GM12864 (cell line): ENCODE data around the gene CFAP206.

Experiments used
- DNase-seq: peaks from one replicate; pipeline ENCODE4 v3.0.0-alpha.2; 2011; ENCODE audit warnings: low read depth
- H3K4me3 ChIP-seq: 2 replicates; pipeline ENCODE4 v1.5.1; 2011; ENCODE audit warnings: mild to moderate bottlenecking, low read depth, low read length, control low read depth
- CTCF ChIP-seq: IDR thresholded peaks from 2 replicates; pipeline ENCODE4 v1.5.1; 2011; ENCODE audit warnings: low read depth, mild to moderate bottlenecking, moderate library complexity, low read length, control low read depth, inconsistent platforms; ENCODE audit errors: missing control alignments

Gene CFAP206

GRCh38 chr6:87504441-87504840, 96.7 kb downstream of the CFAP206 start:
- no peak for DNase-seq
- TF ChIP-seq CTCF, result no peak
- no peak overlapping the region for H3K4me3 ChIP-seq
